ENCODE results near the gene TMEM87A. TPM values are rescaled to one million over a fixed set of nuclear protein-coding genes. Genes with fewer than 3 reads are reported as not detected.

Gene TMEM87A
- total RNA-seq, 2 donors from 2014 or later, result 40.6 to 42.5 TPM

DNA sequence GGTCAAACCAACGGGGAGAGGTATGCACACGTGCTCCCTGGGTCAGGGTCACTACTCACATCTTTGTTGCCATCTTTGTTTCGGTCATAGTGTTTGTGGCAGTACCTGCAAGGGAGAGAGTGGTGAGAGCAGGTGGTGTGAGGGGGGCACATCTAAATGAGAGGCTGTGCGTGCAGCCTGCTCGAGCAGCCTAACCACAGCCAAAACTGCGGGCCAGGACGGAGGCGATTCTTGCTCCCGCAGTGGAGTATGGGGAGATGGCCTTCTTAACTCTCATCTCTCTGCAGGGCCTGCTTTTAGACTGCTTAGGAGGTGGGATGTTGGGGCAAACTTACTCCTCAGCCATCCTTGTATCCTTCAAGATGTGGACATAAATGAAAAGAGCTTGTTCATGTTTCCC is 109.9 kb downstream of the TMEM87A start:
- H3K9me3 Mint-ChIP-seq, result no peaks in the 10 kb centered on the region
- H3K4me1 Mint-ChIP-seq (ENCODE audit: low read depth), result no peaks in the 10 kb centered on the region
- DNase-seq (no peak), ATAC-seq (replicated peaks in 1 of 2) (no peak)
- no peaks in the 10 kb centered on the region for H3K27me3 Mint-ChIP-seq (ENCODE audit: low read depth)
- H3K36me3 Mint-ChIP-seq (ENCODE audit: insufficient read depth in 2 of 2), result peaks cover 6 to 12% of the 10 kb centered on the region in 2 donors
- no peak overlapping the region for H3K27ac Mint-ChIP-seq
- no peak overlapping the region for H3K4me3 Mint-ChIP-seq

Other genes with a start within 250 kb of the TMEM87A start
- gene PLA2G4D, start 178.9 kb downstream of the TMEM87A start, total RNA-seq, result not detected
- gene PLA2G4F, start 116.8 kb downstream of the TMEM87A start, total RNA-seq, result under 1 TPM in 1 of 2 donors, not detected in 1; 0.07 TPM
- 10 to 100 TPM; 79.8 to 95.3 TPM for gene VPS39, start 65.1 kb downstream of the TMEM87A start, total RNA-seq
- 10 to 100 TPM; 27.3 to 34.1 TPM for gene GANC, start 232 bp downstream of the TMEM87A start, total RNA-seq
- 1 to 10 TPM; 9.0 to 9.2 TPM for gene CAPN3, start 86.1 kb upstream of the TMEM87A start, total RNA-seq
- 10 to 100 TPM; 51.1 to 66.2 TPM for gene ZNF106, start 217.7 kb upstream of the TMEM87A start, total RNA-seq
- 10 to 100 TPM; 72.0 to 79.7 TPM for gene SNAP23, start 222.2 kb upstream of the TMEM87A start, total RNA-seq